Measurements from ENCODE around the gene ATP5PB. TPM values are rescaled to one million over a fixed set of nuclear protein-coding genes. Genes with fewer than 3 reads are reported as not detected.

The ATP5PB gene
- total RNA-seq, 1 experiment from 2014 or later: 282 TPM

- DNase-seq (ENCODE audit: low spot score): no peak
These were observed 57.3 kb downstream of the ATP5PB start for GRCh38 chr1:111506561-111506960.

GRCh38 chr1:111507411-111508201, 58.3 kb downstream of the ATP5PB start:
- DNase-seq (ENCODE audit: low spot score): no peak

- DNase-seq (ENCODE audit: low spot score): no peak
These were observed 60.7 kb downstream of the ATP5PB start for GRCh38 chr1:111509997-111510375.

- no peak for DNase-seq (ENCODE audit: low spot score)
These were observed 62.1 kb downstream of the ATP5PB start for GRCh38 chr1:111511370-111511769.

Small RNA genes within 50 kb of the gene (small RNA-seq; reads per million reads assigned to genes)
- gene RF00019 (not detected), gene RNU6-792P (not detected)

Other genes with a start within 250 kb of the ATP5PB start
- gene DENND2D, start 248.8 kb upstream of the ATP5PB start, total RNA-seq (2014; rRNA removed; shearing (Covaris generic)): 81.0 and 82.1 TPM in 2 replicates
- 0.16 TPM in 1 of 2 replicates, not detected in the other for gene CHI3L2, start 221.8 kb upstream of the ATP5PB start, total RNA-seq (2014; rRNA removed; shearing (Covaris generic))
- not detected in 2 replicates for gene CHIA, start 158.6 kb upstream of the ATP5PB start, total RNA-seq (2014; rRNA removed; shearing (Covaris generic))
- gene OVGP1, start 21.7 kb upstream of the ATP5PB start, total RNA-seq (2014; rRNA removed; shearing (Covaris generic)): 0.91 and 1.5 TPM in 2 replicates
- gene WDR77, start 208 bp upstream of the ATP5PB start, total RNA-seq (2014; rRNA removed; shearing (Covaris generic)): 63.9 and 70.0 TPM in 2 replicates
- not detected in 2 replicates for gene C1orf162, start 24.5 kb downstream of the ATP5PB start, total RNA-seq (2014; rRNA removed; shearing (Covaris generic))
- not detected in 2 replicates for gene ADORA3, start 54.2 kb downstream of the ATP5PB start, total RNA-seq (2014; rRNA removed; shearing (Covaris generic))
- not detected in 2 replicates for gene TMIGD3, start 54.2 kb downstream of the ATP5PB start, total RNA-seq (2014; rRNA removed; shearing (Covaris generic))
- 4.1 and 4.2 TPM in 2 replicates for gene RAP1A, start 170.3 kb downstream of the ATP5PB start, total RNA-seq (2014; rRNA removed; shearing (Covaris generic))